LoVo (cell line): ENCODE data around the gene OR51A7.
"Not testable (repeated sequence)": the region's sequence is repeated elsewhere in the genome, so short reads cannot be mapped to it uniquely, and the experiment has no call there.

Experiments
- DNase-seq: peaks from one replicate; pipeline ENCODE4 v3.0.0-alpha.2; 2016; ENCODE audit warnings: low spot score

The OR51A7 gene

GRCh38 chr11:4955613-4956012 is 52.0 kb downstream of the OR51A7 start, which contains the start of gene OR51A2:
TSS of gene OR51A2 (minus strand) at chr11:4955713. CDS start at chr11:4955713, 0 bp downstream.
- DNase-seq: not testable (repeated sequence)

DNA sequence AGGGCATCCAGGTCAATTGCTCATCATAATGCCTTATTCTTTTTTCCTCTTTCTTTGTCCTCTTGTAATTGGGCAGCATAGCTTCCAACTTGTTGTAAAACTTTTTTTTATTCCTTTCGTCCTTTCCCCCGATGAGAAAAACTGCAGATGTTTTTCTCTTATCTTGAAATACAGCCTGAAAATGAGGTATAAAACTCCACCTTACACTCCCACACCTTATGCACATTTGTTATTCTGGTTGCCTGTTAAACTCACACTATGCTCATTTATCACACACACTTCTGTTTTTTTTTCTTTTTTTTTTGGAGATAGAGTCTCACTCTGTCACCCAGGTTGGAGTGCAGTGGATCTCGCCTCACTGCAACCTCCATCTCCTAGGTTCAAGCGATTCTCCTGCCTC is 53.8 kb downstream of the OR51A7 start:
- DNase-seq: no peak
